GM18909 (cell line): ENCODE results near the gene ENPP5.

Experiments
- ATAC-seq: cut with Tn5 transposase; IDR thresholded peaks from one replicate; pipeline ENCODE4 v1.9.1; 2021; ENCODE audit warnings: mild to moderate bottlenecking; ENCODE audit not compliant: unreplicated experiment, poor library complexity

Gene ENPP5

DNA sequence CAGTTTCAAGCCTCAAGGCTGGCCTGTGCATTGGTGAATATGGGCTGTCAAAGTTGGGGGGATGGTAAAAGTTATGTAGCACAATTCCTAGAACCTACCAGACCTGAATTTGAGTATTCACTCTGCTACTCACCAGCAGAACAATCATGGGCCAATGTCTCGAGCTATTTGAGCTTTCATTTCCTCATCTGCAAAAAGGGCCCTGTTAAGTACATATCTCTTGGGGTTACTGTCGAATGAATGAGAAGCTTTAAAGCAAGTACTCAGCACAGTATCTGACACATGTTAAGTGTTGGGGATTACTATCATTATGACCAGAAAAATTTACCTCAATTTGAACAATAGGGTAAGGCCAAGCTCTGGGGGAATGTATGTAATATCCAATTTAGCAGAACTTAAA, 54.5 kb downstream of the ENPP5 start:
- no peak for ATAC-seq

- ATAC-seq: no peak
Observed at GRCh38 chr6:46115634-46116033, 55.1 kb downstream of the ENPP5 start.

DNA sequence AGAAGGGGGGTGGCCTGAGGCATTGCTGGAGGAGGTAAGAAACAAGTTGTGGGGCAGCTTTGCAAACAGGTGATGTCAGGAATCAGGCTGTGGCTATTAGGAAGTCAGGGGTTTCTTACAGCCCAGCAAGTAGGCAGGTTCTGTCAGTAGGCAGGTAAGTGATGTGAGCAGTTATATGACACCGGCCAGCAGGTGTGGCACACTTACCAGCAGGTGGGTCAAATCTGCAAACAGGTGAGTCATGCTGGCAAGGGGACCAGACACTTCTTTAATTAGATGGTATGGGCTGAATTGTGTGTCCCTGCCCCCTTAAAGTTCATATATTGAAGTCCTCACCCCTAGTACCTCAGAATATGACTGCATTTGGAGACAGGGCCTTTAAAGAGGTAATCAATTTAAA, 57.4 kb downstream of the ENPP5 start:
- no peak for ATAC-seq
